Activated effector memory CD4-positive, alpha-beta T cell treated with anti-CD3 and anti-CD28 coated beads, Interleukin-2, amount 50 U/mL, for 16 hours (primary cell): ENCODE data around the gene NEK9.

Source experiments
- DNase-seq: peaks from one replicate; pipeline ENCODE4 v3.0.0-alpha.2; 2020

Gene NEK9

GRCh38 chr14:75143761-75144527 lies 17.1 kb upstream of the NEK9 start:
- DNase-seq, result no peak

GRCh38 chr14:75142494-75142893 lies 15.6 kb upstream of the NEK9 start:
- no peak for DNase-seq

- no peak for DNase-seq
Measured at GRCh38 chr14:75141967-75142366, 15.1 kb upstream of the NEK9 start.

GRCh38 chr14:75141062-75141461 lies 14.2 kb upstream of the NEK9 start:
- DNase-seq, result no peak

GRCh38 chr14:75140620-75141019 lies 13.8 kb upstream of the NEK9 start:
- no peak for DNase-seq

GRCh38 chr14:75139185-75139584 lies 12.3 kb upstream of the NEK9 start:
- DNase-seq, result no peak

- DNase-seq, result no peak
Measured at GRCh38 chr14:75138492-75138891, 11.6 kb upstream of the NEK9 start.

GRCh38 chr14:75134644-75135043 lies 7.8 kb upstream of the NEK9 start:
- DNase-seq, result no peak

- no peak for DNase-seq
Measured at GRCh38 chr14:75133597-75133996, 6.7 kb upstream of the NEK9 start.

GRCh38 chr14:75132382-75133086 lies 5.7 kb upstream of the NEK9 start:
- DNase-seq, result no peak

- no peak for DNase-seq
Measured at GRCh38 chr14:75128596-75128990, 1.7 kb upstream of the NEK9 start.

GRCh38 chr14:75127903-75128595 lies 1.2 kb upstream of the NEK9 start:
- no peak for DNase-seq

- DNase-seq, result peak; percentile 65
Measured at GRCh38 chr14:75127474-75127820, 599 bp upstream of the NEK9 start.

- no peak for DNase-seq
Measured at GRCh38 chr14:75126121-75126544, 715 bp downstream of the NEK9 start.

- no peak for DNase-seq
Measured at GRCh38 chr14:75125617-75126016, 1.2 kb downstream of the NEK9 start.

GRCh38 chr14:75123991-75124390 lies 2.9 kb downstream of the NEK9 start:
- DNase-seq, result peak; percentile 69

- no peak for DNase-seq
Measured at GRCh38 chr14:75121552-75121951, 5.3 kb downstream of the NEK9 start.

GRCh38 chr14:75120541-75121291 lies 6.1 kb downstream of the NEK9 start:
- DNase-seq, result no peak

- DNase-seq, result no peak
Measured at GRCh38 chr14:75119056-75119455, 7.8 kb downstream of the NEK9 start.

GRCh38 chr14:75113932-75114539 lies 12.8 kb downstream of the NEK9 start:
- no peak for DNase-seq

GRCh38 chr14:75109877-75110276 lies 17.0 kb downstream of the NEK9 start:
- no peak for DNase-seq

- no peak for DNase-seq
Measured at GRCh38 chr14:75107186-75107585, 19.7 kb downstream of the NEK9 start.

GRCh38 chr14:75101491-75101890 lies 25.4 kb downstream of the NEK9 start:
- no peak for DNase-seq
